Testis (tissue), 3 donors: Measurements from ENCODE around the gene SYNPO. TPM values are rescaled to one million over a fixed set of nuclear protein-coding genes. Genes with fewer than 3 reads are reported as not detected.

Experiments
- DNase-seq: peaks from one replicate; pipeline ENCODE4 v3.0.0-alpha.2; 2019
- H3K27ac ChIP-seq, 2 donors: fragments of 200-600 bp; sonication (generic); one replicate each; pipeline ENCODE4 v1.5.1; 2019
- H3K27me3 ChIP-seq: fragments of 200-600 bp; sonication (generic); one replicate; pipeline ENCODE4 v1.5.1; 2019
- H3K36me3 ChIP-seq: fragments of 200-600 bp; sonication (generic); one replicate; pipeline ENCODE4 v1.5.1; 2017; ENCODE audit warnings: low read depth; ENCODE audit errors: missing control alignments
- H3K4me1 ChIP-seq: fragments of 200-600 bp; sonication (generic); one replicate; pipeline ENCODE4 v1.5.1; 2019
- H3K4me3 ChIP-seq, 2 donors: fragments of 200-600 bp; sonication (generic); one replicate each; pipeline ENCODE4 v1.5.1; 2017 to 2019
- H3K9me3 ChIP-seq: fragments of 200-600 bp; sonication (generic); one replicate; pipeline ENCODE4 v1.5.1; 2017
- POLR2A ChIP-seq: fragments of 450-650 bp; IDR thresholded peaks from one replicate; pipeline ENCODE4 v1.6.1; 2017; ENCODE audit warnings: antibody characterized with exemption, mild to moderate bottlenecking, moderate library complexity
- WGBS, 2 donors: methylation state at CpG; one replicate each; pipeline ENCODE4 v1.1.5; 2018; 5-methylcytosine and 5-hydroxymethylcytosine counted together
- intact Hi-C: fragments of 100-400 bp; cut with DNase I; formaldehyde crosslinking; loops from one replicate; pipeline ENCODE4 v1.15.1; 2023; ENCODE audit warnings: low total_unique reads
- polyA plus RNA-seq: library from polyadenylated mRNA; stranded (reverse); fragments of 350-450 nt; fragmentation: Illumina TruSeq; extraction: RNeasy Lipid Tissue Mini Kit (QIAGEN cat#74804); gene quantifications from one replicate; pipeline ENCODE4 v1.2.3, GENCODE V29; 2014; ENCODE audit warnings: low read depth, low replicate concordance; ENCODE audit not compliant: insufficient read depth
- total RNA-seq, 2 donors: library from RNA; depleted of rRNA; stranded (reverse); fragments of >200 nt; gene quantifications; one replicate each; pipeline ENCODE4 v1.2.3, GENCODE V29; 2016
- TF ChIP-seq, protein P1 (sequence below), 3 experiments: fragments of 450-650 bp in 2 of 3; fragments of 200-600 bp in 1 of 3; sonication (generic) in 1 of 3; IDR thresholded peaks; one replicate each; pipeline ENCODE4 v1.5.1; 2016 to 2019; ENCODE audit warnings: antibody characterized with exemption in 3 of 3, mild to moderate bottlenecking in 2 of 3, moderate library complexity in 1 of 3

Gene SYNPO
- total and polyA plus RNA-seq, 3 donors from 2014 or later: 49.1 to 53.2 (median 52.2) TPM

DNA sequence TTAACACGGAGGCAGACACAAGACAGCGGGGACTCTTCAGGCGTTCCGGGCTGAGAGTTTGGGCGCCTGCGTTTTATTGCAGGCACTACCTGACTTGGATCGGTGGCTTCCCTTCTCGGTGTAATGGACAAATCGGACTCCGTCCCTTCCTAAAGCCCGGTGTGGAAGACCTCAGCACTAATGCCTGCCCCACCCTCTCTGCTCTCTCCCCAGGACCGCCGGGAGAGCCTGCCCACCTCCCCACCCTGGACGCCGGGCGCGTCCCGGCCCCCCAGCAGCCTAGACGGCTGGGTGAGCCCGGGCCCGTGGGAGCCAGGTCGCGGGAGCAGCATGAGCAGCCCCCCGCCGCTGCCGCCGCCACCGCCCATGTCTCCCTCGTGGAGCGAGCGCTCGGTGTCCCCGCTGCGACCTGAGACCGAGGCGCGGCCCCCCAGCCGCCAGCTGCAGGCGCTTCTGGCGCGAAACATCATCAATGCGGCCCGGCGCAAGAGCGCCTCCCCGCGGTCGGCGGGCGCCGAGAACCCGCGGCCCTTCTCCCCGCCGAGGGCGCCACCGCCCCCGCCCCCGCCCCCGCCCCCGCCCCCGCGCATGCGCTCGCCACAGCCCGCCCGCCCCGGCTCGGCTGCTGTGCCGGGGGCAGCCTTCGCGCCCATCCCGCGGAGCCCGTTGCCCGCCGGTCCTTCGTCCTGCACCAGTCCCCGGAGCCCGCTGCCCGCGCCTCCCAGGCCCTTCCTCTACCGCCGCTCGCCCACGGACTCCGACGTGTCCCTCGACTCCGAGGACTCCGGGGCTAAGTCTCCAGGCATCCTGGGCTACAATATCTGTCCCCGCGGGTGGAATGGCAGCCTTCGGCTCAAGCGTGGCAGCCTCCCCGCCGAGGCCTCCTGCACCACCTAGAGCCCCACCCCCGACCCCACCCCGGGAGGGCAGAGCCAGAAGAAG, 16.0 kb downstream of the SYNPO start:
- peaks cover 72% of the 10 kb centered on the region for H3K4me1 ChIP-seq
- no peaks in the 10 kb centered on the region for H3K9me3 ChIP-seq
- peak overlapping the region; percentile 79 for H3K27ac ChIP-seq
- H3K36me3 ChIP-seq: no peaks in the 10 kb centered on the region
- peak overlapping the region; percentile 55 to 63 for H3K4me3 ChIP-seq
- no peaks in the 10 kb centered on the region for H3K27me3 ChIP-seq
- intact Hi-C loops: loop anchor here (10.0 kb wide), 1 partner anchor 62 kb away; no protein-coding TSS in a partner anchor
- 9 to 25% methylated on average over 13 to 35 of the region's 99 CpGs for WGBS, 2 donors
- peak; percentile 76 for DNase-seq
- TF ChIP-seq POLR2A: no peak
- TF ChIP-seq, protein P1, sequence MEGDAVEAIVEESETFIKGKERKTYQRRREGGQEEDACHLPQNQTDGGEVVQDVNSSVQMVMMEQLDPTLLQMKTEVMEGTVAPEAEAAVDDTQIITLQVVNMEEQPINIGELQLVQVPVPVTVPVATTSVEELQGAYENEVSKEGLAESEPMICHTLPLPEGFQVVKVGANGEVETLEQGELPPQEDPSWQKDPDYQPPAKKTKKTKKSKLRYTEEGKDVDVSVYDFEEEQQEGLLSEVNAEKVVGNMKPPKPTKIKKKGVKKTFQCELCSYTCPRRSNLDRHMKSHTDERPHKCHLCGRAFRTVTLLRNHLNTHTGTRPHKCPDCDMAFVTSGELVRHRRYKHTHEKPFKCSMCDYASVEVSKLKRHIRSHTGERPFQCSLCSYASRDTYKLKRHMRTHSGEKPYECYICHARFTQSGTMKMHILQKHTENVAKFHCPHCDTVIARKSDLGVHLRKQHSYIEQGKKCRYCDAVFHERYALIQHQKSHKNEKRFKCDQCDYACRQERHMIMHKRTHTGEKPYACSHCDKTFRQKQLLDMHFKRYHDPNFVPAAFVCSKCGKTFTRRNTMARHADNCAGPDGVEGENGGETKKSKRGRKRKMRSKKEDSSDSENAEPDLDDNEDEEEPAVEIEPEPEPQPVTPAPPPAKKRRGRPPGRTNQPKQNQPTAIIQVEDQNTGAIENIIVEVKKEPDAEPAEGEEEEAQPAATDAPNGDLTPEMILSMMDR (IDR thresholded peaks at IDR 0.05): peak; percentile 30 to 67 (median 64)

DNA sequence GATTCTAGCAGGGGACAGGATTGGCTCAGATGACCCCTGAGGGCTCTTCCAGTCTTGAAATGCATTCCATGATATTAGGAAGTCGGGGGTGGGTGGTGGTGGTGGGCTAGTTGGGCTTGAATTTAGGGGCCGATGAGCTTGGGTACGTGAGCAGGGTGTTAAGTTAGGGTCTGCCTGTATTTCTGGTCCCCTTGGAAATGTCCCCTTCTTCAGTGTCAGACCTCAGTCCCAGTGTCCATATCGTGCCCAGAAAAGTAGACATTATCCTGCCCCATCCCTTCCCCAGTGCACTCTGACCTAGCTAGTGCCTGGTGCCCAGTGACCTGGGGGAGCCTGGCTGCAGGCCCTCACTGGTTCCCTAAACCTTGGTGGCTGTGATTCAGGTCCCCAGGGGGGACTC, 17.7 kb downstream of the SYNPO start:
- no peak for DNase-seq
- no peaks in the 10 kb centered on the region for H3K9me3 ChIP-seq
- peak overlapping the region in 1 of 2 donors; percentile 79 for H3K27ac ChIP-seq
- WGBS, 2 donors: 82 to 96% methylated on average over 4 of the region's 4 CpGs
- no peaks in the 10 kb centered on the region for H3K36me3 ChIP-seq
- H3K4me1 ChIP-seq: peaks cover 55% of the 10 kb centered on the region
- intact Hi-C loops: loop anchor here (10.0 kb wide), 1 partner anchor 63 kb away; no protein-coding TSS in a partner anchor
- H3K27me3 ChIP-seq: no peaks in the 10 kb centered on the region
- no peak for TF ChIP-seq POLR2A
- TF ChIP-seq, protein P1 (IDR thresholded peaks at IDR 0.05): no peak
- H3K4me3 ChIP-seq: no peak overlapping the region

DNA sequence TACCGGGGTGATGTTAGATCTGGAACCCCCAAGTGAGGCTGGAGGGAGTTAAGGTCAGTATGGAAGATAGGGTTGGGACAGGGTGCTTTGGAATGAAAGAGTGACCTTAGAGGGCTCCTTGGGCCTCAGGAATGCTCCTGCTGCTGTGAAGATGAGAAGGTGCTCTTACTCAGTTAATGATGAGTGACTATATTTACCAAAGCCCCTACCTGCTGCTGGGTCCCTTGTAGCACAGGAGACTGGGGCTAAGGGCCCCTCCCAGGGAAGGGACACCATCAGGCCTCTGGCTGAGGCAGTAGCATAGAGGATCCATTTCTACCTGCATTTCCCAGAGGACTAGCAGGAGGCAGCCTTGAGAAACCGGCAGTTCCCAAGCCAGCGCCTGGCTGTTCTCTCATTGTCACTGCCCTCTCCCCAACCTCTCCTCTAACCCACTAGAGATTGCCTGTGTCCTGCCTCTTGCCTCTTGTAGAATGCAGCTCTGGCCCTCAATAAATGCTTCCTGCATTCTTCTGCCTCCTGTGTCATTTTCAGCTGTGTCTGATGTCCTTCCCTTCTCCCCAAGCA, 18.3 kb downstream of the SYNPO start:
- no peak overlapping the region for H3K4me3 ChIP-seq
- no peaks in the 10 kb centered on the region for H3K27me3 ChIP-seq
- no peak overlapping the region for H3K27ac ChIP-seq
- intact Hi-C loops: loop anchor here (10.0 kb wide), 1 partner anchor 64 kb away; no protein-coding TSS in a partner anchor
- WGBS, 2 donors: 45 to 59% methylated on average over 3 of the region's 3 CpGs
- H3K9me3 ChIP-seq: no peaks in the 10 kb centered on the region
- H3K4me1 ChIP-seq: peaks cover 49% of the 10 kb centered on the region
- DNase-seq: no peak
- no peaks in the 10 kb centered on the region for H3K36me3 ChIP-seq
- TF ChIP-seq, protein P1 (IDR thresholded peaks at IDR 0.05): no peak
- TF ChIP-seq POLR2A: no peak

DNA sequence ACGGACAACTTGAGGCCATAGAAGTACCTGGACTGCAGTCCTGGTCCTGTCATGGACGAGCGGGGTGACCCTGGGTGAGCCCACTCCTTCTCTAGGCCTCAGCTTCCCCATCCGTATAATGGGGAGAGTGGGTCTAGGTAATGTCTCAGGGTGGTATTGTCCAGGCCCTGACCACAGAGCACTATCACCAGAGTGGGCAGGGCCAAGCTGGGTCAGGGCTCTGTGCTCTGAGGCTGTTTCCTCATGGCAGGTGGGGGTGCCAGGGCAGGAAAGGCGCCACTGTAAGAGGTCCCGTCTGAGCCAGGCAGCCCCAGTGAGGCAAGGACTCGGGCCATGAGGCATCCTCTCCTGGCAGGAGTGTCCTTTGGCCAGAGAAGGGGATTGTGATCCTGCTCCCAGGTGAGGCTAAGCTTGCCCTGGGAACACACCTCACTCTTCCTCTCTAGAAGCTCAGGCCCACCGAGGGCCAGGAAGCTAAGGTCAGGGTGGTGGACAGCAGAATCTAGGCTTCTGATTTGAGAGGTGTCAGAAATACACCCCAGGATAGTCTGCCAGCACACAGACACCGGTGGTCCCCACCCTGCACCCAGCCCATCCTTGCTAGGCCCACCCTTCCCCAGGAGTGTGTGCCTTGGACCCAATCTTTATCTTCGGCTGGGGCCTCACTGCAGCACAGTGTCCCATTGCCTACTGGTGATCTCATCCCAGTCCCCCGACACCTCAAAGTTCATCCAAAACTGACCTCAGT, 19.1 kb downstream of the SYNPO start:
- H3K4me1 ChIP-seq: peaks cover 46% of the 10 kb centered on the region
- DNase-seq: peak; percentile 10
- no peaks in the 10 kb centered on the region for H3K36me3 ChIP-seq
- no peaks in the 10 kb centered on the region for H3K27me3 ChIP-seq
- no peak for TF ChIP-seq POLR2A
- TF ChIP-seq, protein P1 (IDR thresholded peaks at IDR 0.05): no peak
- no peak overlapping the region for H3K4me3 ChIP-seq
- intact Hi-C loops: loop anchor here (10.0 kb wide), 1 partner anchor 65 kb away; no protein-coding TSS in a partner anchor
- no peaks in the 10 kb centered on the region for H3K9me3 ChIP-seq
- H3K27ac ChIP-seq: peak overlapping the region in 1 of 2 donors; percentile 61
- WGBS, 2 donors: 87 to 91% methylated on average over 8 to 11 of the region's 11 CpGs
